T-helper 9 cell (primary cell): ENCODE measurements around the gene MARCHF10.

ENCODE experiments used
- DNase-seq: peaks from one replicate; pipeline ENCODE4 v3.0.0-alpha.2; 2020

The MARCHF10 gene

DNA sequence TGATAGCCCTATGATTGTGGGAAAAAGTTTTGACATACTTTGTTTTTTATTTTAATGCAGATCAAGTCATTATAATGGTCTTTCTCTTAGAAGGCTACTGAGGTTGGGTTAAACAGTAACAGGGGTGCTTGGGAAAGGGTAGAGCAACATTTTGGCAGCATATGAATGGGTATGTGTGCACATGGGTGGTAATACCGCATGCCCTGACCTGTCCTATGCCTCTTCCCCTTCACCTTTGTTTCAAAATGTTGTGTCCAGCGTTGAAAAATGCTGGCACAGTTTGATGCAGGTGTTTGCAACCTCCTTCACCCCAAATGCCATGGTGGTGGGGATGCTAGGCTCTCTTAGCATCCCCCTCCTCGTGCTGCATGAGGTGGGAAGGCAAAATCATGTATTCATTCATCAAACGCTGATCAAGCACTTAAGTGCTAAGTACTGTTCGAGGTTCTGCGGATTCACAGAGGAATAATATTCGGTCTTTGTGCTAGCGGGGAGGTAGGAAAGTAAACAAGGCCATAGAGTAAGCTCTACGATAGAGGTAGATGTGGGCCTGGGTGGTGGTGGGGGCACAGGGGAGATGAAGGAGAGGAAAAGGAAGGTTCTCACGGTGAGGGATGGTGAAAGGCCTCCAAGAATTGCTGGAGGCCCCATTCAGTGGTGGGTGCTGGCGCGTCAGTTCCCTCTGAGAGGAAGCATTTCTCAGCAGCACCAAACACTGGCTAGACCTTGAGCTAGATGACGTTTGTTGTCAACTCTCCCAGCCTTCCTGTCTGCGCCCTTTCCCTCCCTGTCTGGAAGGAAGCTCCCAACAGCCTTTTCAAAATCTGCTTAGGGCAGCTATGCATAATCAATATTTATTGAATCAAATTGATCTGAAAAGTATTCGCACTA, 13.3 kb upstream of the MARCHF10 start:
- no peak for DNase-seq

DNA sequence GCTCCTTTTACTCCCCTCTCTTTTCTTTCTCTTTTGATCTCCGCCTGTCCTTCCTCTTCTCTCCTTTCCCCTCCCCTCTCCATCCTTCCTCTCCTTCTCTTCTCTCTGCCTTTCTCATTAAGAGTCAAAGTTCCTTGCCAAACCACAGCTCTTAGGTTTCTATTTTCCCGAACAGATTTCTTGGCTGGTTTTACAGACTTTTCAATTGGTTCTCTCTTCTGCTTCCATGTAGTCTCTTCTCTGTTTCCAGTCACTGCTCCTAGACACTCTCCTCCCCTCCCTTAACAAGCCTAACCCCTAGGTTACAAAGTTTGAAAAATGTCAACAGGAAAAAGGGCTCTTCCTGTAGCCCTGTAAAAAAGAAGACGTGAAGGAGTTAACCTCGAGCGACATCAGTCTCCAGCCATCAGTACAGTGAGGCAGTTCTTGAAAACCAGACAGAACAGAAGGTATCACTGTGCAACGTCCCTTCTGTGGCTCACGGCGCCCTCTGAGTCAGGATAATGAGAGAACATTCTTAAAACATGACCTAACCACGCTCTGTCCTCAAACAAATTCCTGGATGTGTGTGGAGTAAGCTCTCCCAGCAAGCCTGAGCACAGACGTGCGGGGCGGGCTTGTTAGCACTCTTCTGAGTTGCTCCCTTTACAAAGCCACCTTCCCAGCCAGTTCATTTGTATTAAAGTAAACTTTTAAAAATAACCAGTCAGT, 11.6 kb upstream of the MARCHF10 start:
- DNase-seq = no peak

DNA sequence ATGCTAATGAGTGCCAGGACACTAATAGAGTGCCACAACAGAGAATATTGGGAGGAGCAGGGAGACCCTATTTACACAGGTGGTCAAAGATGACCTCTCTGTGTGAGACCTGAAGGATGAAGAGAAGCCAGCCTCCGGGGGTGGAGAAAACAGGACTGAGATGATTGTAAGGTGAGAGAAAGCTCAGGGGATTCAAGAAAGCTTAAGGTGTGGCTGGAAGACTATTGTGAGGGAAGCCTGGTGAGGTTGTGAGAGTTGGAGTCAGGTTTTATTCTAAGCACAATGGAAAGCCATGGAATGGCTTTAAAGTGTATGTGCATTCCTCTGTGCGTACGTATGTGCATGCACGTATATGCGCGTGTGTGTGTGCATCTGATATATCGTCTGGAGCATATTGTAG, 10.4 kb upstream of the MARCHF10 start:
- no peak for DNase-seq

DNA sequence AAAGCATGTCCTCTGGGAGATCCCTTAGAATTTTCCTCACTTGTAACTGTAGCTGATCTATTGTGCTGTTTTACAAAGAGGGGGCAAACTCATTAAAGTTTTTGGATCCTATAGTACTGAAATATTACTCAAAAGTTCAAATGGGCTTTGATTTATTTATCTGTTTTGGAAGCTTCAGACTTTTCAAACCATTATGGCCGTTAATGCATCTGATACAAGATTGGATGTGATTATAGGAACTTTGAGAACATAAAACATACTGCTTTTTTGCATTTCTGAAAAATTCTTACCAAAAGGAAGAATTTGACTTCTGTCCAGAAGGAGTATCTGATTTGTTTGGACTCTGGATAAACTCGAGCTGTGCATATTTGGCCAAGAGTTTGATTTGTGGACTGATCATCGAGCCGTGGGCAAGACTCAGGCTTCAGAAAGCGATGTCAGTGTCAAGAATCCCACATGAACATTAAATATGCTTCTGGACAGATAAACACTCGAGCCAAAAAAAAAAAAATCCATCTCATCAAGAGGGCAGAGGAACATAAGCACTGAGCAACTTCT, 8.2 kb upstream of the MARCHF10 start:
- DNase-seq = no peak

DNA sequence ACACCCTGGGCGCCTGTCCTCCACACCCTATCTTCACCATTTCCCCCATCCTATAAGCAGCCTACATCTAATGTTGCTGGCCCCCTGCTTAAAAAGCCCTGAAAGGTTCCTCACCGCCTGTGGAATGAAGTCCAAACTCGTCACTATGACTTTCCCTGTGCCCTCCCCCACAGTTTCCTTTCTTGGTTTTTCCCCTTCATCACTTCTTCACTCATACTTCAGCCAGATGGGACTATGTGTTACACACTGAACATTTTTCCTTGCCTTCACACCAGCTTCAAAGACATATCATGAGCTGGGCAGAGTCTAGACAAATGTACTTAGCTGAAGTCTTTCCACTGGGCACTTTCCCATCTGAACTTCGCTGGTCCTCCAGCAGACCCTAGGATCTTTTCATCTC, 1.5 kb upstream of the MARCHF10 start:
- DNase-seq = no peak

DNA sequence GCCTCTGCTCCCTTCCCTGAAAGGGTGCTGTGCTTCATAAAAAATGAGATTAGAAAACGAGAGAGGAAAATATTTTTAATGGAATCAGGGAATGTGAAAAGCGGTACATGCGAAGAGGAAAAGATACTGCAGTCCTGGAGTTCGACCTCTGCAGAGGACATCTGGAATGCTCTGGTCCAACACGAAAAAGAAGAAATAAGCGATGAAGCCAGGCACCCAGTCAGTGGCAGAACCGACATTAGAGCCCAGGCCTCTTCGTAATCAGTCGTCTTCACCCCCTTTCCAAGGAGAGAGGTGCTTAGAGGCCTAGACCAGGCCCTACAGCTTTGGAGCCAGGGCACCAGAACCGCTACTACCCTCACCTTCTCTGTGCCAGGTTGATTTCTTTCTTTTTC, 459 bp upstream of the MARCHF10 start:
- DNase-seq = no peak

DNA sequence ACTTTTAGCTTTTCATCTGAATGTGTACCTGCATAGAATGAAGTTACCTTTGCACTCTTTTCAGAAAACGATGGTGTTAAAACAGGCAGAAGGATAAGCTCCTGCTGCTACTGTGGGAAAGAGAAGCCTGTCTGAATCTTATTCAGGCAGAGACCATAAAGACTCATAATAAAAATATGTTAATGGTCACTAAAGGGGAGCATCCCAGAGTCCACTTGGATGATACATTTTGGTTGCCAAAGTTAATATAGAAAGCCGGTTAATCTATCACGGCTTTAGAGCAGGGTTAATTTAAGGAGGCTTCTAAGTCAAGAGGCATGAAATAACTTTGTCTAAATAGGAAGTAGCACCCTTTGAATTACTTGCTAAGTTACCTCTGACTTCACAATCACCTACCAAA, 2.9 kb downstream of the MARCHF10 start:
- DNase-seq = no peak

DNA sequence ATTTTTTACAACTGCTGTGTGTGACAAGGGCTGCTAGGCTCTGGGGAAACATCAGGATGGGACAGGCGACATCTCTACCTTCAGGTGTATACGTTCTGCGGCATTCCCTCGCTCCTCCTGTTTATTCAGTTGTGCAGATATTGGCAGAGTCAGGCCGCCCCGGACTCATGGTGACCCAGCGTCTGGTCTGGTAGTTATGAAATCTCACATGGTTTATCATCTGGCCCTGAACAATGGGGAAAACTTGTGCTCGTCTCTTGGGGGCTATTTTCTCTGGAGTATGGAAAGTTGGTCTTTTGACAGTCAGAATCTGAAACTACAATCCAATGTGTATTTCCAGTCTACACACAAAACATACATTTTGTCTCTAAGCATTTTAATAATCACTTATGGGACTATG, 3.3 kb downstream of the MARCHF10 start:
- no peak for DNase-seq

DNA sequence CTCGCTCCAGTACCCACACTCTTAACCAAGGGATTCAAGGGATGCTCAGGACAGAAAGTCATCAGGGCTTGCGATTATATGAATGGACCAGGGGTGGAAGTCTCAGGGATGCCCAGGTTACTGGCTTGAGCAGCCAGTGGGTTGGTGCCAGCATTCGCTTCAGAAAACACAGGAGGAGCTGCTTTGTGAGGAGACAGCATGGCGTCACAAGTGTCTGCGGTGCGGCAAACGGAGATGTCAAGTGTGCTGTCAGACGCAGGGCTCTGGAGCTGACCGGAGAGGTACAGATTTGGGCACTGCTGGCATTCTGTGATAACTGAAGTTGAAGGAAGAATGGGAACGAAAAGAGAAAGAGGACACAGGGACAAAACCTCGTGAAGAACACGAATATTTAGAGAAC, 4.1 kb downstream of the MARCHF10 start:
- DNase-seq = no peak

DNA sequence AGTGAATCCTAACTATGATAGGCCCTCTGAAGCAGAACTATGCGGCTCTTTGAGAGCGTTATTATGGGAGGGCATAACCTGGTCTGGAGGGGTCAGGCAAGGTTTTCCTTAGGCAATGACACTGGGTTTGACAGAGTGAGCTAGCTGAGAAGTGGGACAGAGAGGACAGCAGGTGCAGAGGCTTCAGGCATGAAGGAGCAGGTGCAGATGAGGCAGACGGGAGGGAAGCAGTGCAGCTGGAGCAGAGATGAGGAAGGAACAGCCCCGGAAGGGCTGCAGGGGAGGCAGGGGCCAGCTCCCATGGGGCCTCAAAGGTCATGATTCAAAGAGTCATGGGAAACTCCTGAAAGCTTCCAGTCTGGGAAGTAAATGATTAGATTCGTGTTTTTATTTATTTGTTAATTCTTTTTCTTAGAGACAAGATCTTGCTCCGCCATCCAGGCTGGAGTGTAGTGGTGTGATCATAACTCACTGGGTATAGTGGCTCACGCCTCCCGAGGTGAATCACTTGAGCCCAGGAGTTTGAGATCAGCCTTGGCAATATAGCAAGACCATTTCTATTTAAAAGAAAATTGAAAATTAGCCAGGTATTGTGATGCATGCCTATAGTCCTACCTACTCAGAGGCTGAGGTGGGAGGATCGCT, 5.4 kb downstream of the MARCHF10 start:
- no peak for DNase-seq

DNA sequence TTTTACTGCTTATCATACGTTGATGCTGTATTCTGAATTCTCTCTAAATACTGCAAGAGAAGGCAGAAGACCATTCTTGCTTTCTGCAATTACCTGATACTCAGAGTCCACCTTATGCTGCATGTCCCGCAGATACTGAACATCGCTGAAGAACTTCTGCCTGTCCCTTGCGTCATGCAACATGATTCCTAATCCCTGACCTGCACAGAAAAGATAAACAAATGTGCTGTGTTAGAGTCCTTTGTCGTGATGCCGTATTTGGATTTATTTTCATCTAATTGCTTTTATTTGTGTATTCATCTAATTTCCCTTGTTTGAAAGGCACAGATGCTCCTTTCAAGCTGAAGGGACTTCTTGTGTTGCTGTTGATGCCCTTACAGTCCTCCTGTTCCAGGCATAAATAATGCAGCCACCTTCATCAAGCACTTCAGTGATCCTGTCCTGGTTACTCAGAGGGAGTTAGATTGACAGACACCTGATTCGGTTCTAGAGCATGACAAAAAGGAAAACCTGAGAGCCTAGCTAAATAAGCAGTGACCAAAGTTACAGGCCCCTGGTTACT, 6.5 kb downstream of the MARCHF10 start:
- no peak for DNase-seq

DNA sequence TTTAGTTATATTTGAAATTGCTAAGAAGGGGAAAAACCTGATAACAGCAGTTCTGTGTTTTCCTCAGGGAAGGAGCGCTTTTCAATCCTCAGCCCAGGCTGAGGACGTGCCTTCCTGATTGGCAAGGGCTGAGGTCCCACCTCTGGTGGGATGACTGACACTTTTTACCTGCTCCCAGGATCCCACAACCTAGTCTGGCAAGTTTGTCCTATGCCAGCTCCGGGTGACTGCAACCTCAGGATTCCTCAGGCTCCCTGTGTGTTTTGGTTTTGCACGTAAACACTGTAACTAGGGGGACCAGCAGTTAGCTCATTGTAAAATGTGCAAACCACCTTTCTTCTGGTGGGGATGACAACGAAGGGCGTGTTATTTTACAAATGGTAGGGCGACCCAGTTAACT, 7.5 kb downstream of the MARCHF10 start:
- no peak for DNase-seq

DNA sequence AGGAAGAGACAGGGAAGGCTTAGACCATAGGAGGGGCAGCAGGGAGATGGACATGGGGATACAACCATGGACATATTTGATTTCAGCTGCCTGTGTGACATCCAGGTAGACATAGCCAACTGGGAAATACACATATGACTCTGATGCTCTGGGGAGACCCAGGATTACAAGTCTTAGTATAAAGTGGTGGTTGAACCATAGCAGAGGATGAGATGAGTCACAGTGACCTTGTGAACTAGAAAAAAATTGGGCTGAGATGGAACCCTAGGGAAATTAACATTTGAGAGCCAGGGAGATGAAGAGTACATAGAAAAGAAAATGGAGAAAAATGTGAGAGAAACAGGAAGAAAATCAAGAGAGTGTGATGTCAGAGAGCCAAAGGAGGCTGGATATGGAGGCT, 10.2 kb downstream of the MARCHF10 start:
- no peak for DNase-seq

DNA sequence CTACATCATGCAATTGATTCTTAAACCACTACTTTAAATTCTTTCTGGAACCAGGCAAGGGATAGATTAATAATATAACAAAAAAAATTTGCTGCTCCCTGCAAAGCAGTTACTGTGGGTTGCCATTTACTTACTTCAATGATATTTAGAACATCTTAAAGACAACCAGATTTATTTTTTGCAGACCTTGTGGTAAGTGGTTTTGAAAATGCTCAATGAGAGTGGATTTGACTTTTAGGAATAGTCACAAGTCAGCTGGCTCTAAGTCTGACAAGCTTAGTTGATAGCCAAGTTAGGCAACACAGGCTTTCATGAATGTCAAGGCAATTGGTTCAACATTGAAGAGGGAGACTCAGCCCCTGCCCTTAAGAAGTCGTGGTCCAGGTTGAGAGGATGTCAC, 11.8 kb downstream of the MARCHF10 start:
- DNase-seq = no peak

DNA sequence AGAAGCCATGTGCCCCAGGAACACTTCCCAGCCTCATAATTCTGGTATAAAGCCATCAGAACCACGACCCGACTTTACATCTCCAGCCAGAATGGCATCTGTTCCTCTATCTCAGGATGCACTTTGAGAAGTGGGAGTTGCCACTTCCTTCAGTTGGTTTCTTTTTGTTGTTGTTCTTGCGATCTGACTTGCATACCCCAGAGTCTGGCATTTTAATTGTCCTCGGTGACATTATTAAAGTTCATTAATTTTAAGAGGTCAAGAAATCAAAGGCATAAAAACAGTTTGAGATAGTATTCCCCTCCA, 13.5 kb downstream of the MARCHF10 start:
- DNase-seq = no peak

DNA sequence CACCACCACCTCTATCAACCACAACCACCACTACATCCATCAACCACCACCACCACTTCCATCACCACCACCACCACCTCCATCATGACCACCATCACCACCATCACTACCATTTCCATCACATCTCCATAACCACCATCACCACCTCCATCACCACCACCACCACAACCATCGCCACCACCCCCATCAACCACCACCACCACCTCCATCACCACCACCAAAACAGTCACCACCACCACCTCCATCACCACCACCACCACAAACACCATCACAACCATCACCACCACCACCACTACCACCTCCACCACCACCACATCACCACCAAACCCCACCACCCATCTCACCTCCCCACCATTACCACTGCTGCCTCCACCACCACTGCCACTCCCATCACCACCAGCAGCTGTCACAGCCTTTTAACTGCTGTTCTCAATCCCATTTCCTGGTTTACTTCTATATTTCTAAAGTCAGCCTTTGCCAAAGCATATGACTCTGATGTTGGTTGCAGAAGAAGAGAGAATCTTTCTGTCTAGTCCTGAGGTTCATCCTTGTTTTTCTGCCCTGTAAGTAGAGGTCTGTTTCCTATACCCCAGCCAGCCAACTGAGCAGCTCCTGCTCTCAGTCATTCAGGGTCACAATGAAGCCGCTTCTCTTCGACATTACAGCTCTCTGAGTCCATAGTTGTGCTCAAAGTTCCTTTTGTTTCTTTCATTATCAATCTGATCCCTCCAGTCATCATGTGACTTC, 14.0 kb downstream of the MARCHF10 start:
- no peak for DNase-seq

DNA sequence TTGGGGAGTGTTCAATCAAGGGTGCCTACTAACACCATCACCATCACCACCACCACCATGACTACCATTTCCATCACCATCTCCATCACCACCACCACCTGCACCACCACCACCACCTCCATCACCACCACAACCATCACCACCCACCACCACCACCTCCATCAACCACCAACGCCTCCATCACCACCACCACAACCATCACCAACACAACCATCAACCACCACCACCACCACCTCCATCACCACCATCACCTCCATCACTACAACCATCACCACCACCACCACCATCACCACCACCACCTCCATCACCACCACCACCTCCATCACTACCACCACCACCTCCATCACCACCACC, 15.7 kb downstream of the MARCHF10 start:
- no peak for DNase-seq

DNA sequence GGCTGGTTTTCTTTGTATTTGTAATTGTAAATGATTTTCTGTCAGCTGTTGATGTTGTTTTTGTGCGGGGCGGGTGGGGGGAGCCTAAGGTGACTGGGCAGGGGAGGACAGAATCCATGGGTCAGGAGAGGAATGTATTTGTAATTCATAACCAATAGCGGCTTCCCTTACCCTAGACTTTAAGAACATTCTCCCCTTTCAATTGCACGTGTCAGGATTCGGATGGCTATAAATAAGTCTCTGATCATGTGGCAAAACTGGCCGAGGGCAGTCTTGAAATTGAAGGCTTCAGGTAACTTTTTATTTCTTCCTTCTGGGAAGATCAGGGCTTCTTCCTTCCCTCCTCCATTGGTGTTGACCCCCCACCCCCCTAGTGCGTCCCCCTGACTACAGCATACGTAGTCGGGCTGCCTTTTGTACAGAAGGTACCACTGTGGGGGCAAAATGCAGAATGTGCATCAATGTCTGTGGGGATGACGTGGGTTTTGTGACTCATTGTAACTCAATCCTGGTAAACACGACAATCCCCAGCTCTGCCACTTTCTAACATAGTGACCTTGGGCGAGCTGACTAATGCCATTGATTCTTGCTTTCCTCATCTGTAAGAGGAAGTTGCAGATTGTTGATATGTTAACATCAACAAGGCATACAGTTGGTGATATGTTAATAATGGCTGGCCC, 16.2 kb downstream of the MARCHF10 start:
- DNase-seq = no peak

DNA sequence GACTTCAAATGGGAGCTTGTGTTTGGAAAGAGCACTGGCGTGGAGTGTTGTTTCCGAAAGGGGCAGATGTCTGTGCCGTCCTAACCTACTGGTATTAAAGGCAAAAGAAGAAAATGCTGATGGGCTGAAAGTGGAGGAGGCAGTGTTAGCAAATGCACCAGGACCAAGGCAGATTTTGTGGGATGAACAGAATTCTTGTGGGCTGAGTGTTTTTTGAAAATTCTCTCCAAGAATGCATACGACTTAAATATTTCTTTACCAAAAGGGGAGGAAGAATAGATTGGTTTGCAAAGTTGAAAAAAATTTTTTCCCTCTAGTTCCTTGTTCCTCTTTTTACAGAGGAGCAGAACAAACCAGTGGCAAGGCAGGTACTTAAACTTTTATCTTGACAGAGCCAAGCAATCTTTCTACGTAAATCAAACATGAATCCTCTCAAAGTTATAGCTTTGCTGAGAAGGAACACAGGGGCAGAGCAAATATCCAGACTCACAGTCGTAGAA, 16.8 kb downstream of the MARCHF10 start:
- DNase-seq = no peak

DNA sequence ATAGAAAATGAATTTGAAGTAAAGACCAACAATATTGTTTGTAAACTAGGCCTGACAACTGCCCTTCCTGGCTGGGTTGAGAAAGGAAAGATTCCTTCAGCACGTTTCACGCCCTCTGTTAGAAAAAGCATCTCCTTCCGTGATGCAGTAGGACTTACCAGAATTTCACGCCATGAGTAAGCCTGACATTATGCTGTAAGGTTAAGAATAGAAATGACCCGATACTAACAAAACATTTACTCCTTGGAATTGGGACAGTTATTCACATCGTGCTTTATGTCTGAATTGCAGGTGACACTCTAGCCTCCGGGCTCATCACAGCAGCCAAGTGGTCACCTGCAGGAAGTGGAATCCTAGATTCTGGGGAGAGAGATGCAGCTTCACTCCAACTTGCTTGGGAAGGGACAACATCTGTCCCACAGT, 17.5 kb downstream of the MARCHF10 start:
- DNase-seq = no peak

DNA sequence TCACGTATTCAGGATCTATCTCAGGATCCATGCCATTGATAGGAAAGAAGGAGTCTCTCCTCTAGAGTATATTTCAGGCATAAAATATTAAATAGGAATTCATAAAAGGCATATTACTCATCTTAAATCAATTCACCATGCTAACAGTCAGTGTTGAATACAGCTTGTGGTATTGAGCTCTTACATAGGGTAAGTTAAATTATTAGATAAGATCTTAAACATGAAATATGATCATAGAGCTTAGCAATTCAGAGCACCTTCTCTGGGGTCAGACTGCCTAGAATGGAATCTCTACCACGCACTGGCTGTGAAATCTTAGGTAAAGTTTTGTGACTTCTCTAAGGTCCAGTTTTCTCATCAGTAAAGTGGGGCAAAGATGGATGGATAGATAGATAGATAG, 20.7 kb downstream of the MARCHF10 start:
- no peak for DNase-seq

DNA sequence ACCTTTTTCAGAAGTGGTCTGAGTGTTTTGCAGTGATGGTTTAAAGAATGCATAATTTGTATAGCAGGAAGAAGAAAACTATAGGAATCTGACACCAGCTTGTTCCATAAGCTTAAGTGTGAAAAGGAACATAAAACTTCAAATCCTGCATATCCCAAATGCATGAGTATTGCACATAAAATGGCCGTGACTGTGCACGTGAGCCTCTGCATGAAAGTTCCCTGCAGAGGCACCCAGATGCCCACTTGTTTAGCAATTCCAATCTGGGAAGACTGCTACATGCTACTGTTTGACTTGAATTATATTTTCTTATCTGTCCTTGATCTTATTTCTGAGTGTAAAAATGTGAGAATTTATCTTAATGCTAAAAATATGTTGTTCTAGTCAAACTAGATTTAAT, 21.5 kb downstream of the MARCHF10 start:
- DNase-seq = no peak
